ENCODE measurements around the gene MBD4. TPM values are rescaled to one million over a fixed set of nuclear protein-coding genes. Genes with fewer than 3 reads are reported as not detected.
"Not testable (repeated sequence)": the region's sequence is repeated elsewhere in the genome, so short reads cannot be mapped to it uniquely, and the experiment has no call there.

The MBD4 gene
- total RNA-seq, 3 donors from 2014 or later (not counting 1 experiment from before 2014, with no cell fraction given), result 46.4 to 55.6 (median 48.0) TPM

DNA sequence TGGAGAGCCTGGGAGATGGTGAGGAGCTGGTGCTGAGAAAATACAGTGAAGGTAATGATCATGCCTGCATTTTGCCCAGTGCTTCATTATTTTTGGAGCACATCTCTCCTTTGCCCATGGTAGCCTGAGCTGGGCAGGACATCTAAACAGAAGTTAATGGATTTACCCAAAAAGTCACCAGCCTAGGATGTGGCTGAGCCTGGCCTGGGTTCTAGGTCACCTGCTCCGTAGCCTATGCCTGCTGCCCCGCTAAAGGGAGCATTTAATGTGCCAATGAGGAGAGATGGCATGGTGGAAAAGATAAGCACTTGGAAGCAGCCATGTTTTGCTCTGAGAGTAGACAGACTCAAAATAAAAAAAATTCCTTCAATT, 46.9 kb upstream of the MBD4 start:
- H3K9me3 Mint-ChIP-seq, result no peaks in the 10 kb centered on the region
- no peaks in the 10 kb centered on the region for H3K9me3 ChIP-seq (ENCODE audit: control insufficient read depth, insufficient read depth, low read length)
- H3K27ac ChIP-seq (ENCODE audit: low read length), result no peak overlapping the region
- H3K27ac Mint-ChIP-seq, result no peak overlapping the region
- peaks cover 1% of the 10 kb centered on the region for H3K36me3 ChIP-seq (ENCODE audit: control insufficient read depth, insufficient read depth, low read length)
- WGBS (ENCODE audit: insufficient coverage), result 98% methylated on average over 2 of the region's 2 CpGs
- peaks cover 5% of the 10 kb centered on the region for H3K4me1 ChIP-seq (ENCODE audit: control insufficient read depth, insufficient read depth, low read length)
- no peak for ATAC-seq
- TF ChIP-seq, protein P1, sequence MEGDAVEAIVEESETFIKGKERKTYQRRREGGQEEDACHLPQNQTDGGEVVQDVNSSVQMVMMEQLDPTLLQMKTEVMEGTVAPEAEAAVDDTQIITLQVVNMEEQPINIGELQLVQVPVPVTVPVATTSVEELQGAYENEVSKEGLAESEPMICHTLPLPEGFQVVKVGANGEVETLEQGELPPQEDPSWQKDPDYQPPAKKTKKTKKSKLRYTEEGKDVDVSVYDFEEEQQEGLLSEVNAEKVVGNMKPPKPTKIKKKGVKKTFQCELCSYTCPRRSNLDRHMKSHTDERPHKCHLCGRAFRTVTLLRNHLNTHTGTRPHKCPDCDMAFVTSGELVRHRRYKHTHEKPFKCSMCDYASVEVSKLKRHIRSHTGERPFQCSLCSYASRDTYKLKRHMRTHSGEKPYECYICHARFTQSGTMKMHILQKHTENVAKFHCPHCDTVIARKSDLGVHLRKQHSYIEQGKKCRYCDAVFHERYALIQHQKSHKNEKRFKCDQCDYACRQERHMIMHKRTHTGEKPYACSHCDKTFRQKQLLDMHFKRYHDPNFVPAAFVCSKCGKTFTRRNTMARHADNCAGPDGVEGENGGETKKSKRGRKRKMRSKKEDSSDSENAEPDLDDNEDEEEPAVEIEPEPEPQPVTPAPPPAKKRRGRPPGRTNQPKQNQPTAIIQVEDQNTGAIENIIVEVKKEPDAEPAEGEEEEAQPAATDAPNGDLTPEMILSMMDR (IDR thresholded peaks at IDR 0.05), result no peak
- peaks cover 0 to 9% of the 10 kb centered on the region in 2 donors for H3K4me1 Mint-ChIP-seq
- DNase-seq, result no peak
- H3K36me3 Mint-ChIP-seq, result no peaks in the 10 kb centered on the region
- intact Hi-C loops (cut with micrococcal nuclease), result no loop called here
- no peak overlapping the region for H3K4me3 Mint-ChIP-seq
- no peak overlapping the region for H3K4me3 ChIP-seq (ENCODE audit: low read length)
- no peaks in the 10 kb centered on the region for H3K27me3 Mint-ChIP-seq (ENCODE audit: low read depth in 2 of 2)
- no peaks in the 10 kb centered on the region for H3K27me3 ChIP-seq (ENCODE audit: control insufficient read depth, insufficient read depth, low read length)

DNA sequence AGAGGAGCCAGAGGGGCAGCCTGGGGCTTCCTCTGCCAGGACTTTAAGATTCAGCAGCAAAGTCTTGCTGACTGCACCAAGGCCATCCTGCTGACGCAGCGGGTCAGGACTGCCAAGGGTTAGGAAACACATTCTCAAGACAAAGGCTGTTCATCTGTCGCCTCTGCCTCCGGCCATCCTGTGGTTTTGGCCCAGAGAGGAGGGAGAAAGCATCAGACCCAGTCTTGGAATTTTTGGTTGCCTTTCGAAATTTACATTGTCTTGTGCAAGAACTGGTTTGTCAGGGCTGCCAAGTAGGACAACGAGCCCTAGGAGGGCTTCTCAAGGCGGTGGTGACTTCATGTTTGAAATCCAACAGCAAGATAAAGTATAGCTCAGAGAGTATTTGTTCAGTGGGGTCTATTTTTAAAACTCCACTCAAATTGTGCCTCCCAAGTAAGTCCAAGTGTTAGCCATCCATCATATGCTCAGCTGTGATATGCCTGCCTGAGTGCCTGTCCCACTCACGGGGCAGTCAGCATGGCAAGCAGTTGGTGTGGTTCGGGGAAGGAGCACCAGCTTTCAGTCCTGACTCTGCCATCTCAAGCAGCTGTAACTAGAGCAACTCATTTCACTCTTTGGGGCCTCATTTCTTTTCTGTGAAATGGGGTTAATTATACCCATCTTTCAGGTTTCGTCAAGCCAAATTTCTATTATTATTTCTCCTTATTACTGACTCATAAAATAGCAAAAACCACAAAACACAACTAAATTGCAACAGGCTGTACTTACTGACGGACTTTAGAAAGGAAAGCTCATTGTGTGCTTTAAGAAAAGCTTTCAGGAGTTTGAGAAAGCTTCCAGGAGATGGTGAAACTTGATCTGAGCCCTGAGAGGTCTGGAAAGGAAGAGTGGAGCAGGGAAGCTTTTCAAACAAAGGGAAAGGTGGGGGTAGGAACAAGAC, 46.2 kb upstream of the MBD4 start:
- Histone ChIP-seq H3K4me1 (ENCODE audit: control insufficient read depth, insufficient read depth, low read length) (peaks cover 5% of the 10 kb centered on the region), H3K27ac (ENCODE audit: low read length) (no peak overlapping the region), H3K27me3 (ENCODE audit: control insufficient read depth, insufficient read depth, low read length) (no peaks in the 10 kb centered on the region), H3K9me3 (ENCODE audit: control insufficient read depth, insufficient read depth, low read length) (no peaks in the 10 kb centered on the region), H3K36me3 (ENCODE audit: control insufficient read depth, insufficient read depth, low read length) (peaks cover 2% of the 10 kb centered on the region), H3K4me3 (ENCODE audit: low read length) (no peak overlapping the region)
- TF ChIP-seq, protein P1 (IDR thresholded peaks at IDR 0.05), result no peak
- Mint-ChIP-seq H3K36me3 (no peaks in the 10 kb centered on the region), H3K4me3 (no peak overlapping the region), H3K27ac (no peak overlapping the region), H3K27me3 (ENCODE audit: low read depth in 2 of 2) (no peaks in the 10 kb centered on the region), H3K4me1 (peaks cover 0 to 9% of the 10 kb centered on the region in 2 donors), H3K9me3 (no peaks in the 10 kb centered on the region)
- intact Hi-C loops (cut with micrococcal nuclease), result no loop called here
- DNase-seq, result no peak
- ATAC-seq, result no peak
- WGBS (ENCODE audit: insufficient coverage), result 88% methylated on average over 11 of the region's 11 CpGs

DNA sequence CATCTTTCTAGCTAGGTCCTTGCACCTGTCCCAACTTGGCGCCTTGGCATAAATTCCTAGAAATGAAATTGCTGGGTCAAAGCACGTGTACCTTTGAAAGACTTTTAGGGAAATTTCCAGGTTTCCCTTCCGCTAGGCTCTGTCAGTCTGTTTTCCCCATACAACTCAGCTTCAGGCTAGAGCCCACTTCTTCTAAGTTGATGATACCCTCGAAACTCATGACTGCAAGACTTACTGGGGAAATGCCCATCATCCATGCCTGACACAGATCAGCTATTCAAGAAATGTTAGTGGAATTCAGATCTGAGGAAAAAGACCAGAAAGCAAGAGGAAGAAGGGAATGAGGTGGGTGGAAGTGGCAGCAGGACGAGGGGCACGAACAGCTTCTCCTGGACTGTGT, 45.4 kb upstream of the MBD4 start:
- not testable (repeated sequence) for H3K36me3 Mint-ChIP-seq, H3K9me3 Mint-ChIP-seq
- 97% methylated on average over 6 of the region's 6 CpGs for WGBS (ENCODE audit: insufficient coverage)

DNA sequence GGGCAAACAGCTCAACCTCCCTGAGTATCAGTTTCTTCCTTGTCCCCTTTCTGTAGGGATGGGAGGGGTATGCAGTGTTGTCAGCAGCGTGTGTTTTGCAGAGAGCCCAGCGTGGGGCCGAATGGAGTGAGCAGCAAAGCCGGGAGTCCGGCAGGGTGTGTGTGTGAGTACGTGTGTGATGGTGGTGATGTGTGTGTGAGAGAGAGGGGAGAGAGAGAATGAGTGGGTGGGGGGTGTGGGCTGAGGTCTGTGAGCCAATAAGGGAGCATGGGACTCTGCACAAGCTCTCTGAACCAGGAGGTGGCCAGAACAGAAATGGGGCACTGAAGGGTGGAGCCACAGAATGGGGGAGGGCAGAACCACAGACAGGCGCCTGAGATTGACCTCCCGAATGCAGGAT, 44.1 kb upstream of the MBD4 start:
- no peak overlapping the region for H3K27ac ChIP-seq (ENCODE audit: low read length)
- no peaks in the 10 kb centered on the region for H3K4me1 ChIP-seq (ENCODE audit: control insufficient read depth, insufficient read depth, low read length)
- H3K9me3 ChIP-seq (ENCODE audit: control insufficient read depth, insufficient read depth, low read length), result no peaks in the 10 kb centered on the region
- intact Hi-C loops (cut with micrococcal nuclease), result no loop called here
- Mint-ChIP-seq H3K36me3 (no peaks in the 10 kb centered on the region), H3K27ac (no peak overlapping the region), H3K27me3 (ENCODE audit: low read depth in 2 of 2) (no peaks in the 10 kb centered on the region), H3K4me1 (no peaks in the 10 kb centered on the region), H3K9me3 (no peaks in the 10 kb centered on the region), H3K4me3 (no peak overlapping the region)
- H3K27me3 ChIP-seq (ENCODE audit: control insufficient read depth, insufficient read depth, low read length), result no peaks in the 10 kb centered on the region
- peaks cover 13% of the 10 kb centered on the region for H3K36me3 ChIP-seq (ENCODE audit: control insufficient read depth, insufficient read depth, low read length)
- WGBS (ENCODE audit: insufficient coverage), result 94% methylated on average over 8 of the region's 8 CpGs
- no peak overlapping the region for H3K4me3 ChIP-seq (ENCODE audit: low read length)
- DNase-seq (no peak), ATAC-seq (no peak)
- TF ChIP-seq, protein P1 (IDR thresholded peaks at IDR 0.05), result no peak

More for the DNA sequence above, 45.4 kb upstream of the MBD4 start:
- intact Hi-C loops (cut with micrococcal nuclease); H3K4me1 ChIP-seq (ENCODE audit: control insufficient read depth, insufficient read depth, low read length); H3K36me3 ChIP-seq (ENCODE audit: control insufficient read depth, insufficient read depth, low read length); H3K27me3 Mint-ChIP-seq (ENCODE audit: low read depth in 2 of 2); DNase-seq; H3K27ac Mint-ChIP-seq; H3K9me3 ChIP-seq (ENCODE audit: control insufficient read depth, insufficient read depth, low read length); H3K4me3 ChIP-seq (ENCODE audit: low read length); H3K4me3 Mint-ChIP-seq; ATAC-seq; H3K27me3 ChIP-seq (ENCODE audit: control insufficient read depth, insufficient read depth, low read length); H3K27ac ChIP-seq (ENCODE audit: low read length); H3K4me1 Mint-ChIP-seq: not testable (repeated sequence)

All from natural killer cell (primary cell).